Measurements from ENCODE around the gene AOAH.

The AOAH gene

DNA sequence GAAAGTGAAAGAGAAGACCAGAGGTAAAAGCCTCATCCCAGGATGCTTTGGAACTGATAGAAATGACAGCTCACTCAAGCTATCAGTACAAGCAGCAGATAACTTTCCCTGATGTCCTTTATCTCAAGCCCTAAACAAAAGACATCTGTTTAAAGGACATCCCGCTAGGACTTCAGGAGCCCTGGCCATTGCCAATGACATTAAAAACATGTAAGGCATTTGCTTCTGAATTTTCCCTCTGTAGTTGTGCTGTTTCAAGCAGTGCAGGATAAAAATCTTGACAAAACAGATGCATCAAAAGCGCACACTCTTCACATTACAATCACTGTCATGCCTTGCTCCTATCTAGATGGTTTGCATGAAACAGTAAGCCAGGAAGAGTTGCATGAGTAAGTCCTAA is 159.8 kb downstream of the AOAH start:
- Mint-ChIP-seq H3K4me3 (no peak overlapping the region), H3K27me3 (no peaks in the 10 kb centered on the region), H3K36me3 (no peaks in the 10 kb centered on the region), H3K9me3 (no peaks in the 10 kb centered on the region), H3K4me1 (no peaks in the 10 kb centered on the region), H3K27ac (no peak overlapping the region)
- no peak for DNase-seq
- CTCF ChIA-PET: no interaction called here

DNA sequence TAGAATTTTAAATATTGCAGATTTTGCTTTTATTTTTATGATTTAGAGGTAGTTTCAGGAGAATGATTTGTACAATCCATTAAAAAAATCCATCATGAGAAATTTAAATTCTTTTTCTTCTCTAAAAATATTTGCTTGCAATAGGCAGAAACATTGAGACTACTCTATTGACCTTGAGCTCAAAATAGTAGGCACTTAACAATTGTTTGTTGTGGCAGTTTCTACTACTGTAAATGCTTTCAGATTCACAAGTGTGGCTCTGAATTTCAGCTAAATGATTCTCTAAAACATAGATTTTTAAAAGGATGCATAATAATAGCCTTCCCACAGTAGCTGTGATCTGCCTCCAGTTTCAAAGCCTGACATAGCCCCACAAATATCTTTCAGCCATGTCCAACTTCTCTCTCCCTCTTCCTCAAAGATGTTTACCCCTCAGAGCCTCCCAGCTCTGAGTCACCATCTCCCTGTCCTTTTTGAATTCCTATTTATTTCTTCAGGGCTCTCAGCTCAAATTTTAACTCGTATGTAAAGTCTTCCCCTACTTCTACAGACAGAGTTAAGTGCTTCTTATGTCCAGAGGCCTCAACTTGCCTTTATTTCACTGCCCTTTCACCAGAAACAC is 160.5 kb downstream of the AOAH start:
- CTCF ChIA-PET: interaction anchor here (0.7 kb wide), 1 partner anchor 14 kb away, joined by 3 read pairs; no protein-coding TSS in a partner anchor
- Mint-ChIP-seq H3K36me3 (no peaks in the 10 kb centered on the region), H3K4me3 (no peak overlapping the region), H3K4me1 (no peaks in the 10 kb centered on the region), H3K9me3 (no peaks in the 10 kb centered on the region), H3K27ac (no peak overlapping the region), H3K27me3 (no peaks in the 10 kb centered on the region)
- DNase-seq: no peak

DNA sequence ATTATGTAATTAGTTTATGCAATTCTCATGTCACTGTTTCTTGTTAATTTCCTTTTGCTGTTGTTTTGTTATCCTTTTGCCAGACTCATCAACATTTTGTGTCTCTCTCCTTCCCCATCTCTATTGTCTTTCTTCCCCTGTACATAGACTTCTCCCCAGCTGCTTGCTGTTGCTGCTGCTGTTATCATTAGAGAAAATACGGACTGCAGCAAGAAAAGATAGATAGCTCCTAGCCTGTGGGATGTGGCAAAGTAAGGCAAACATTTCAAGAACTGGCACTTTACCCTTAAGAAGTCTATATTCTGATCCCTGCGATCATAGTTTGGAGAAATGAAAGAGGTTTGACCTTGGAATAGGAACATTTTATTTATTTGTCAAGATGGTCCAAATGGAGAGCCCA is 162.2 kb downstream of the AOAH start:
- no peak overlapping the region for H3K27ac Mint-ChIP-seq
- H3K36me3 Mint-ChIP-seq: no peaks in the 10 kb centered on the region
- CTCF ChIA-PET: no interaction called here
- H3K27me3 Mint-ChIP-seq: no peaks in the 10 kb centered on the region
- DNase-seq: no peak
- H3K4me1 Mint-ChIP-seq: no peaks in the 10 kb centered on the region
- H3K9me3 Mint-ChIP-seq: no peaks in the 10 kb centered on the region
- H3K4me3 Mint-ChIP-seq: no peak overlapping the region

DNA sequence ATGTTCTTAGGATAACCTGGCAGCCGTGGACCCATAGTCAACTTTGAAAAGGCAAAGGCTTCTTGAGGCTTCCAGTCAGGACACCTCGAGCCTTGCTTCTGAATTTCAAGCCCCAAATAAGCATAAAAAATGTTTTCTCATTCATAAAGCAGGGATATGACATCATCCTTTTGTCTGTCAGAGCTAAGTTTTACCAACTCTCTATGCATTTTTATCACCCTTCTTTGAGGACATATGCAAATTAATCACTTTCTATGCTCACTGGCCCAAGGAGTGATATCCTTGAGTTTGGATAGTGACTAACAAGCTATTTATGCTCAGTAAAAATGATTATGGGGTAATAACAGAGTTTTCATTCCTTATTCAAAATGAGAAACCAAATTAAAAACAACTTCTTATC is 175.3 kb downstream of the AOAH start:
- H3K36me3 Mint-ChIP-seq: no peaks in the 10 kb centered on the region

DNA sequence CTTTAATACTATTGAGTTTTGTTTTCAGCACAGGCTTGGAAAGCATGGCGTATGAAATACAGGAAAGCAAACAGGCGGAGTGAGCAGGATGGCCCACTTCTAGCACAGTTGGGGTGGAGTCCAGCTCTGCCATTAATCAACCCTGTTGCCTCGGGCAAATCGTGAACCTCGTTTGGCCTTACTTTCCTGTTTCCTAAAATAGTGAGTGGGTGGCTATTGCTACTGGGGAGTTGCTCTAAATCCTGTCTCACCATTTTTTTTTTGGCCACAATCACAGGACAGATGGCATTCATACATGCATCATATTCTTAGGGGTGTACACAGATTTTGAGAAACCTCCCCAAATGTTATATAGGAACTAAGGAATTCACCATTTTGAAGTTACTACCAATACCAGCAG is 176.9 kb downstream of the AOAH start:
- H3K27ac Mint-ChIP-seq: no peak overlapping the region
- H3K36me3 Mint-ChIP-seq: no peaks in the 10 kb centered on the region
- no peaks in the 10 kb centered on the region for H3K27me3 Mint-ChIP-seq
- H3K4me3 Mint-ChIP-seq: no peak overlapping the region
- no peaks in the 10 kb centered on the region for H3K4me1 Mint-ChIP-seq
- DNase-seq: no peak
- H3K9me3 Mint-ChIP-seq: no peaks in the 10 kb centered on the region
- CTCF ChIA-PET: no interaction called here

More for the DNA sequence above, 175.3 kb downstream of the AOAH start:
- no peak overlapping the region for H3K27ac Mint-ChIP-seq
- no peaks in the 10 kb centered on the region for H3K27me3 Mint-ChIP-seq
- DNase-seq: no peak
- CTCF ChIA-PET: no interaction called here
- H3K4me1 Mint-ChIP-seq: no peaks in the 10 kb centered on the region
- H3K4me3 Mint-ChIP-seq: no peak overlapping the region
- no peaks in the 10 kb centered on the region for H3K9me3 Mint-ChIP-seq

DNA sequence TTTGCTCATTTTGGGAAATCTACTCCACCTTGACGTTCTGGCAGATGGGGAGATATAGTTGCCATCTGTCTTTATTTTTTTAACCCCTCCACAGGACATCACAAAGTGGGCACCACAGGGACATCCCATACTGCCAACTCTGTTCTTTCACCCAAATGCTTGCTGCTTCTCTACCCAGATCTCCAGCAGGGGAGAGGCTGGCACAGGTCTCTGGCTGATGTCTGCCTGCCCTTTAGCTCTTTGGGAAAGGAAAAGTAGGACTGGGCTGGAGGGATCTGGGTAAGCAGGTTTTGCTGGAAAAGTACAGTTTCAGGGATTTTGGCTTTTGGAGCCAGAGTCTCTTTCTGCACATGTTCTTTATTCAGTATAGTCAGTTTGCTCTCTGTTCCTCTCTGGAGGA is 178.0 kb downstream of the AOAH start:
- Mint-ChIP-seq H3K27me3 (no peaks in the 10 kb centered on the region), H3K4me1 (no peaks in the 10 kb centered on the region), H3K27ac (no peak overlapping the region), H3K36me3 (no peaks in the 10 kb centered on the region), H3K4me3 (no peak overlapping the region), H3K9me3 (no peaks in the 10 kb centered on the region)
- CTCF ChIA-PET: no interaction called here
- no peak for DNase-seq

DNA sequence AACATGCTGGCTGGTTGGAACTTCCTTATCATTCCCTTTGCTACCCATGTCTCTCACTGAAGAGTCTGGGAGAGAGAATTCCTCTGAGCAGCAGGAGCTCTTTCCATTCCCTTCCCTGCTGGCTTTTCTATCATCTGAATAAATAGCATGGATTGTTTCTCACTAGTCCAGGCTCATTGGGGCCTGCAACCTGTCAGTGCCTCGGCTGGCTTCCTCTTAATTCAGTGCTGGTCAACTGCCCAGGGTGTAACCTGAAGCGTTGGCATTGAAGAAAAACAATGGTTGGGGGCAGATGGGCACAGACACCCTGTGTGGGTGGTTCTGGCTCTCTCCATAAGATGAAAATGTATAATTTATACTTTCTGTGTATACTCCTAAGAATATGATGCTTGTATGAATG is 179.0 kb downstream of the AOAH start:
- no peaks in the 10 kb centered on the region for H3K27me3 Mint-ChIP-seq
- no peak overlapping the region for H3K27ac Mint-ChIP-seq
- H3K4me1 Mint-ChIP-seq: no peaks in the 10 kb centered on the region
- no peak overlapping the region for H3K4me3 Mint-ChIP-seq
- CTCF ChIA-PET: no interaction called here
- no peaks in the 10 kb centered on the region for H3K9me3 Mint-ChIP-seq
- no peak for DNase-seq
- H3K36me3 Mint-ChIP-seq: no peaks in the 10 kb centered on the region

DNA sequence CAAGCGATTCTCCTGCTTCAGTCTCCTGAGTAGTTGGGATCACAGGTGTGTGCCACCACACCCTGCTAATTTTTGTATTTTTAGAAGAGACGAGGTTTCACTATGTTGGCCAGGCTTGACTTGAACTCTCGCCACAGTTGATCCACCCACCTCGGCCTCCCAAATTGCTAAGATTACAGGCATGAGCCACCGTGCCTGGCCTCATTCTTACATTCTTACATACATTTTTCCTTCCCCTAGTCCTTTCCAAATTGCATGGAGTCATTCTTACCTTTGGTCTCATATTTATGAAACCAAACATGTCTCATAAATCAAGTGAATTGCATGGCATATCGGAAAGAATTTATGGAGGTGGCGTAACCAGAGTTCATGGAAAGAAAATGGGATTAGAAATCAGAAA is 186.2 kb downstream of the AOAH start:
- H3K9me3 Mint-ChIP-seq: no peaks in the 10 kb centered on the region
- no peaks in the 10 kb centered on the region for H3K4me1 Mint-ChIP-seq
- no peaks in the 10 kb centered on the region for H3K36me3 Mint-ChIP-seq
- no peak overlapping the region for H3K4me3 Mint-ChIP-seq
- DNase-seq: no peak
- H3K27ac Mint-ChIP-seq: no peak overlapping the region
- no peaks in the 10 kb centered on the region for H3K27me3 Mint-ChIP-seq
- CTCF ChIA-PET: no interaction called here

DNA sequence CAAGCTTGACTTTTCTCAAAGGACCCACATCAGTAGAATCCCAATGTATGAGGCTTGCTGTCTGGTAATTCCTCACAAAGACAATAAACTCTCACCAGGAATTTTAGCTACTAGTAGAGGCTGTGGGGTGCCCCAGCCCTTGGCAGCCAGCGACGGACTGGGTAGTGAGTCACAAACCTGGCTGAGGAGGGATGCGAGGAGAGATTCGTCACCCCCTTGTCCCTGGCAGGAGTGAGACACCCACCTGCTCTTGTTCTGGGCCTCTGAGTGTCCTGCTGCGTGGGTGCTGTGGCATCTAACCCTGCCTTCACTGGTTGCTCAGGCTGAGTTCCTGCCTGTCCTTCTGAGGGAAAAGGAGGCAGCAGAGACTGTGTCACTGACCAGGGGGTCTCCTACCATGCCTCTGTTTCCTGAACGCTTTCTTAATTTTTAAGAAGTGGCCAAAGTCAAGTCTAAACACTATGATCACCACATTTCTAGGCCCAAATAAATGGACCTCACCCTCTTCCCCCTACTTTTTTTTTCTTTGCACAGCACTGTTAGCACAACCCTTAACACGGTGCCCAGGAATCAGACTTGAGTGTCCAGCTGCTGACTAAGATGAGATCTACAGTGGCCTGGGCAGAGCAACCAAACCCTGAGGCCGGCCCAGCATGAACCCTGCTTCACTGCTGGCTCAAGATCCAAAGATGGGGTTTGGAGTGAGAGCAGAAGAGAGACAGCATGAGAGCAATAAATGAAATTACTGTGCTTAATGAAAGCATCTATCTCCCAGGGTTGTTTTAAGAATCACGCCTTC is 188.2 kb downstream of the AOAH start:
- CTCF ChIA-PET: no interaction called here

DNA sequence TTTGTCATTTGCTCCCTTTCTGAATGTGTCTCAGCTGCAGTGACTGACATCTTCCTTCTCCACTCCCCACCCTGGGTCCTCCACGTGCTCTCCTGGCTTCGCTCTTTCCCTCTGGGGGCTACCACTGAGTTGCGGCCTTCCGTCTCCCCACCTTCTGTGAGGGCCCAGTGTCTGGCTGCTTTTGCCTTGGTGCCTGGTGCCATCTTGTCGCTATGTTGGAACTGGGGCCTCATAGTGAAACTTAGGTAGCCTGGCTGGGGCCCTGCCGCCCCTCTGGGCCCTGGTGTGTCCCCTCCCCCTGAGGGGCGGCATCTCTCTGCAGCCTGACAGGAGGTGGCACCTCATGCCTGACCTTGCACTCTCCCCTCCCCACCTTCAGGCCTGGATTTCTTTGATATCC is 190.6 kb downstream of the AOAH start:
- no peaks in the 10 kb centered on the region for H3K27me3 Mint-ChIP-seq
- no peaks in the 10 kb centered on the region for H3K4me1 Mint-ChIP-seq
- H3K36me3 Mint-ChIP-seq: no peaks in the 10 kb centered on the region
- CTCF ChIA-PET: no interaction called here
- H3K27ac Mint-ChIP-seq: no peak overlapping the region
- no peak overlapping the region for H3K4me3 Mint-ChIP-seq
- no peak for DNase-seq
- no peaks in the 10 kb centered on the region for H3K9me3 Mint-ChIP-seq

More for the DNA sequence above, 188.2 kb downstream of the AOAH start:
- DNase-seq: no peak
- no peak overlapping the region for H3K4me3 Mint-ChIP-seq
- no peaks in the 10 kb centered on the region for H3K36me3 Mint-ChIP-seq
- no peaks in the 10 kb centered on the region for H3K4me1 Mint-ChIP-seq
- no peak overlapping the region for H3K27ac Mint-ChIP-seq
- H3K9me3 Mint-ChIP-seq: no peaks in the 10 kb centered on the region
- H3K27me3 Mint-ChIP-seq: no peaks in the 10 kb centered on the region

DNA sequence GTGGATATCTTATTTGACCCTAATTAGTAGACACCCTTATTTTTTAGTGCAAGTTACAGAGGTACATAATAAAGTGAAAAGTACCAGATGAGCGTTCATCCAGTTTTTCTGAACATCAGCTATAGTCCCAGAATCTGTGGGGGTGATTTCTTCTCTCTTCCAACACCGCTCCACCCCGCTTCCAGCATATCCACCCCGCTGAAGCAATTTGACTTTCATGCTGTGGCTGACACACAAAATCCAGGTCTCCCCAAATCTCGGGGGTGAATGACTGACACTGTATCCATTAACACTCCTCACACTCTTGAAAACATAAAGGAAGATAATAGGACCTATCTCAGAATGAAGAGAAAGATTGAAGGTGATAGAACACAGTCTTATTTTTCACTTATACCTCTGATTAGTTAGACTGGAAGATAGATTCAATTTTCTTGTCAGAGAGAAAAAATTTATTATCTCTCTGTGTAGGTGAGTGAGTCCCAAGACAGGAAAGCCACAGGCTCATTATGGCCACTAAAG is 191.3 kb downstream of the AOAH start:
- H3K27ac Mint-ChIP-seq: no peak overlapping the region
- no peaks in the 10 kb centered on the region for H3K27me3 Mint-ChIP-seq
- no peaks in the 10 kb centered on the region for H3K4me1 Mint-ChIP-seq
- CTCF ChIA-PET: no interaction called here
- no peak for DNase-seq
- no peak overlapping the region for H3K4me3 Mint-ChIP-seq
- H3K36me3 Mint-ChIP-seq: no peaks in the 10 kb centered on the region
- no peaks in the 10 kb centered on the region for H3K9me3 Mint-ChIP-seq

DNA sequence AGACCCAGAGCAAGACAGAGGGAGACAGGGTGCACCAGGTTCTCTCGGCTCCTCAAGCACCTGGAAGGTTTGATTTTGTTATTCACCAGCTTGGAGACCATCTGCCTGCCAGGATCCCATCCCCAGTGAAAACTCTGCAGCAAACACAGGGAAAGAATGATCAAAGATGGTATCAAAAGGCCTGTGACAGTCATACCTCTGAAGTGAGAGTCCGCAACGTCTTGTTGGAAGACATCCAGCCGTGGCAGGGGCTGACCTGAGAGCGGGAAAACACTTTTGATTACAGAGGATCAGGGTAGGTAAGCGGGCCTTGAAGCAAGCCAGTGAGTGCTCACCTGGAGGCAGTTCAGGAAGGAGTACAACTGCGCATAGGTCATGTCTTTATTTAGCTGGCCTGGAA is 192.3 kb downstream of the AOAH start:
- Mint-ChIP-seq H3K27ac (no peak overlapping the region), H3K4me1 (peaks cover 6% of the 10 kb centered on the region), H3K9me3 (no peaks in the 10 kb centered on the region), H3K36me3 (no peaks in the 10 kb centered on the region), H3K27me3 (no peaks in the 10 kb centered on the region), H3K4me3 (no peak overlapping the region)
- CTCF ChIA-PET: no interaction called here
- no peak for DNase-seq

DNA sequence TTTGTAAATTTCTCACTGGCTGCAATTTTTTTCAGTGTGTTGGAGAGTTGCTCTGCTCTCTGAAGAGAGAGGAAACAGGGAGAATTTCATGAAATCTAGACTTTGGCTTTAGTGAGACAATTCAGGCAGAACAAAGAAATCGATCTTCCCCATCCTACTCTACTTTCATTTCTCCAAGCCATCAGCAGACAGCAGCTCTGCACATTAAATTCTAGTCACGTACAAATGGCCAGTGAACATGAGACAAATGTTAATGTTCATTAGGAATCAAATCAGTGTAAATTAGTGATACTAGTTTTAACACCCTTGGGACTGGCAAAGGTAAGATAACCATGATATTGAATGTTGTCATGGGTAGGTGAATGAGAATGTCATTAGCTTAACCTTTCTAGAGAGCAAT is 193.8 kb downstream of the AOAH start:
- no peaks in the 10 kb centered on the region for H3K27me3 Mint-ChIP-seq
- no peaks in the 10 kb centered on the region for H3K9me3 Mint-ChIP-seq
- CTCF ChIA-PET: interaction anchor here (1.4 kb wide), 1 partner anchor 43 kb away, joined by 3 read pairs; no protein-coding TSS in a partner anchor
- no peak overlapping the region for H3K27ac Mint-ChIP-seq
- peaks cover 12% of the 10 kb centered on the region for H3K4me1 Mint-ChIP-seq
- no peaks in the 10 kb centered on the region for H3K36me3 Mint-ChIP-seq
- no peak overlapping the region for H3K4me3 Mint-ChIP-seq
- no peak for DNase-seq

DNA sequence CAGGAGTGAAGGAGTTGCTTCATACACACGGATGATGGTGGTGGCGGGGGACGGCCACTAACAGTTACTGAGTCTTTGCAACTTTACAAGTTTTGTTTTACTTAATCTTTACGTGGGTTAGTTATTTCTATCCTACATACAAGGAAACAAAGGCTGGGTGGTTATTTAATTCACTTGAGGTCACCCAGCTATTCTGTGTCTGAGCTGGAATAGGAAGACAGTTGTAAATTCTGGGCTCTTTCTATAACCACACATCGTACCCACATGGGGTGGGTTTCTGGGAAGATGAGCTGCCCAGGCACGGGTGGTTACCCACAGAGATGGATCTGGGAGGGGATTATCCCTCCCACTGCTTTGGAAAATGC is 196.8 kb downstream of the AOAH start:
- H3K4me1 Mint-ChIP-seq: peaks cover 12% of the 10 kb centered on the region
- no peaks in the 10 kb centered on the region for H3K9me3 Mint-ChIP-seq
- CTCF ChIA-PET: interaction anchor here (1.0 to 1.2 kb wide), 2 partner anchors 11 to 56 kb away, joined by 3 read pairs; no protein-coding TSS in a partner anchor
- no peaks in the 10 kb centered on the region for H3K36me3 Mint-ChIP-seq
- DNase-seq: no peak
- no peak overlapping the region for H3K27ac Mint-ChIP-seq
- H3K27me3 Mint-ChIP-seq: peaks cover 3% of the 10 kb centered on the region
- H3K4me3 Mint-ChIP-seq: no peak overlapping the region

DNA sequence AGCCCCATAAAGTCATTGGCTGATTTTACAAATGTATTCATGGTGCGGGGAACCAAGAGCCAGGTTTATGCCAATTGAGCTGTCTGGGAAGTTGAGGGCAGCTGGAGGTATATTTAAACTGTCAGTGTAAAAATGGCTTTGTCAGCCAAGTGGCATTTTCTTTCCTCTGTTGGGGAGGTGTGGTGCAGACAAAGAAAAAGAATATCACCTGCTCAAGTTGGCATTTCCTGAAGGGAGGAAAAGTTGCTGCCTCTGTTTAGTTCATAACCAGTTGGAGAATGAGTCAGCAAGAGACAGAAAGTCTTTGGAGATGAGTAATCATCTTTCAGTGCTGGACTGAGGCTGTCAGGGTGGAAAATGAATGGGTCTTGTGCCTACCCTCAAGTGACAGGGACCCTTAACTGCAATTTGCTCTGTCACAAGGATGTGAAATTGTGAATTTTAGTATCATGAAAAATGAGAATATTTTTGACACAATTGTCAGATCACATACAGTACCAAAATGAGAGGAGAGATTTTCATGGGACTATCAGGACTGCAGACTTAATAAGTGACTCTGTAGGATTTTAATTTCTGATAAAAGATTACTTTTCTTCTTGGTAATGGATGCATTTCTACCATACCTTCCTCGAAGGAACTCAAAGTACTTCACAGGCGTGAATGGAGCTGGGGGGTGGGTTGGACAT is 197.3 kb downstream of the AOAH start:
- Mint-ChIP-seq H3K27me3 (peaks cover 3% of the 10 kb centered on the region), H3K4me1 (peaks cover 12% of the 10 kb centered on the region), H3K4me3 (no peak overlapping the region), H3K27ac (no peak overlapping the region), H3K36me3 (no peaks in the 10 kb centered on the region), H3K9me3 (no peaks in the 10 kb centered on the region)
- CTCF ChIA-PET: interaction anchor here (1.2 kb wide), 2 partner anchors 10 to 144 kb away, joined by 3 read pairs; no protein-coding TSS in a partner anchor
- DNase-seq: no peak
